ENCODE measurements around the gene OBSCN.

- TF ChIP-seq EP300 (IDR thresholded peaks at IDR 0.05) (no peak), CTCF (IDR thresholded peaks at IDR 0.05) (no peak), POLR2A (IDR thresholded peaks at IDR 0.05) (no peak)
Observed at GRCh38 chr1:228308628-228309325, 100.9 kb downstream of the OBSCN start.

Data from sigmoid colon (tissue), 4 donors.